ENCODE data around the gene CCR3. TPM values are rescaled to one million over a fixed set of nuclear protein-coding genes. Genes with fewer than 3 reads are reported as not detected.

Gene CCR3
- total and polyA plus RNA-seq, 2 donors from 2014 or later = not detected

DNA sequence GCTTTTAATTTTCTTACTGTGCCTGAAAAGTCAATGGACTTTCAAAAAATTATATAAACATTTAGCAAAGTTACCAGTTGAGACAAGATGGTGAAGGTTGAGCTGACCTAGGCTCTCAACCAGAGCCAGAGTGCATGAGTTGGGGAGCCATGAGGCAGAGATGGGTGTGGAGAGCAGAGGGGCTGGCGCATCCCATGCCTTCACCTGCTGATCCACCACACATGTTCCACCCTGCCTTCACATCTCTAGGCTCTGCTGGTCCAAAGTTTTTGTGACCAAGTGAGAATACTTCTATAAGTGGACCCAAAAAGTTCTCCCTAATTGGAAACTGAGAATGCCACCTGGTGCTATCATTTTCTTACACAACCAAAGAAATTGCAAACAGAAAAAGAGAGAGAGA is 47.3 kb downstream of the CCR3 start:
- Histone ChIP-seq H3K4me1 (ENCODE audit: control insufficient read depth in 2 of 3, insufficient read depth in 2 of 3, low read depth in 1 of 3, low read length in 3 of 3) (no peaks in the 10 kb centered on the region), H3K9ac (ENCODE audit: low read length in 3 of 3) (no peak overlapping the region), H3K4me3 (ENCODE audit: low read length in 3 of 3) (no peak overlapping the region), H3K27ac (ENCODE audit: low read depth in 2 of 2, low read length in 2 of 2) (no peak overlapping the region), H3K9me3 (ENCODE audit: control insufficient read depth in 2 of 3, insufficient read depth in 1 of 3, low read length in 3 of 3) (no peaks in the 10 kb centered on the region), H3K36me3 (ENCODE audit: control insufficient read depth in 2 of 3, insufficient read depth in 3 of 3, low read length in 3 of 3) (no peaks in the 10 kb centered on the region), H3K27me3 (ENCODE audit: control insufficient read depth, insufficient read depth, low read length) (no peaks in the 10 kb centered on the region)
- TF ChIP-seq, protein P1, sequence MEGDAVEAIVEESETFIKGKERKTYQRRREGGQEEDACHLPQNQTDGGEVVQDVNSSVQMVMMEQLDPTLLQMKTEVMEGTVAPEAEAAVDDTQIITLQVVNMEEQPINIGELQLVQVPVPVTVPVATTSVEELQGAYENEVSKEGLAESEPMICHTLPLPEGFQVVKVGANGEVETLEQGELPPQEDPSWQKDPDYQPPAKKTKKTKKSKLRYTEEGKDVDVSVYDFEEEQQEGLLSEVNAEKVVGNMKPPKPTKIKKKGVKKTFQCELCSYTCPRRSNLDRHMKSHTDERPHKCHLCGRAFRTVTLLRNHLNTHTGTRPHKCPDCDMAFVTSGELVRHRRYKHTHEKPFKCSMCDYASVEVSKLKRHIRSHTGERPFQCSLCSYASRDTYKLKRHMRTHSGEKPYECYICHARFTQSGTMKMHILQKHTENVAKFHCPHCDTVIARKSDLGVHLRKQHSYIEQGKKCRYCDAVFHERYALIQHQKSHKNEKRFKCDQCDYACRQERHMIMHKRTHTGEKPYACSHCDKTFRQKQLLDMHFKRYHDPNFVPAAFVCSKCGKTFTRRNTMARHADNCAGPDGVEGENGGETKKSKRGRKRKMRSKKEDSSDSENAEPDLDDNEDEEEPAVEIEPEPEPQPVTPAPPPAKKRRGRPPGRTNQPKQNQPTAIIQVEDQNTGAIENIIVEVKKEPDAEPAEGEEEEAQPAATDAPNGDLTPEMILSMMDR (IDR thresholded peaks at IDR 0.05; ENCODE audit: borderline replicate concordance, extremely low read depth, insufficient read depth) = no peak
- FAIRE-seq (no peak), DNase-seq (no peak)
- intact Hi-C loops (cut with DNase I) = no loop called here

DNA sequence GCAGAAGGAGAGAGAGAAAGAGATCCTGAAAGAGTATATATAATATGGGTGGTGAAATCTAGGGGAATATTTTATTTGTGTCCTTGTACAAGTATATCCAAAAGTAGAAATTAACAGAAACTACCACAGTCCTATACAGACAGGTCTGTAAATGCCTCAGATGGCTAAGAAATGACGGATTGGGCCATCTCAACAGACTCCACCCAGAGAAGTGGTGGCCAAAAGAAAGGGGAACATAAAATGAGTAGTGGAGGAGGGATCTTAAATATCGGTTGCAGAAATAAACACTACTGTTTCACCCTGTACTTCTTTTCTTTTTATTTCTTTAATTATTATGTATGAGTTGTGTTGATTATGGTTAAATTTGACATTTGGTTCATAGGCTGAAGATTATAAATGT is 47.7 kb downstream of the CCR3 start:
- Histone ChIP-seq H3K9me3 (ENCODE audit: control insufficient read depth in 2 of 3, insufficient read depth in 1 of 3, low read length in 3 of 3) (no peaks in the 10 kb centered on the region), H3K4me1 (ENCODE audit: control insufficient read depth in 2 of 3, insufficient read depth in 2 of 3, low read depth in 1 of 3, low read length in 3 of 3) (no peaks in the 10 kb centered on the region), H3K36me3 (ENCODE audit: control insufficient read depth in 2 of 3, insufficient read depth in 3 of 3, low read length in 3 of 3) (no peaks in the 10 kb centered on the region), H3K27ac (ENCODE audit: low read depth in 2 of 2, low read length in 2 of 2) (no peak overlapping the region), H3K4me3 (ENCODE audit: low read length in 3 of 3) (no peak overlapping the region), H3K9ac (ENCODE audit: low read length in 3 of 3) (no peak overlapping the region), H3K27me3 (ENCODE audit: control insufficient read depth, insufficient read depth, low read length) (no peaks in the 10 kb centered on the region)
- no peak for FAIRE-seq
- no peak for DNase-seq
- TF ChIP-seq, protein P1 (IDR thresholded peaks at IDR 0.05; ENCODE audit: borderline replicate concordance, extremely low read depth, insufficient read depth) = no peak
- intact Hi-C loops (cut with DNase I) = no loop called here

DNA sequence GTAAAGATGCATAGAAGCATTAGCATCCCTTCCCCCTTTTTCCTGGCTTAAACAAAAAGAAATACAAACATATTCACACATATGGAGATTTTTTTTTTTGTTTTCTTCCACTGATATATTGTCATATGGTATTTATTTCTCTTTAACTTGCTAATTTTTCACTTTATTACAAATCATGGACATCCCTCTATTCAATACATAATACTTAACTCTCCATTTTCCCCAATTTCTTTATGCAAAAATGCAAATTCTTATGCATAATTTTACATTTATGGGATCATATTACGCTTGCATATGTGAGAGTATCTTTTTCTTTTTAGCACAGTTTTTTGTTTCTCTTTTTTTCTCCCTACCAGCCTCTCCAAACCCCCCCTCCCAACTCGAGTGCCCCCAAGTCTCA is 48.8 kb downstream of the CCR3 start:
- intact Hi-C loops (cut with DNase I) = no loop called here
- no peak overlapping the region for H3K9ac ChIP-seq (ENCODE audit: low read length in 3 of 3)
- H3K36me3 ChIP-seq (ENCODE audit: control insufficient read depth in 2 of 3, insufficient read depth in 3 of 3, low read length in 3 of 3) = no peaks in the 10 kb centered on the region
- H3K27me3 ChIP-seq (ENCODE audit: control insufficient read depth, insufficient read depth, low read length) = no peaks in the 10 kb centered on the region
- H3K4me3 ChIP-seq (ENCODE audit: low read length in 3 of 3) = no peak overlapping the region
- TF ChIP-seq, protein P1 (IDR thresholded peaks at IDR 0.05; ENCODE audit: borderline replicate concordance, extremely low read depth, insufficient read depth) = no peak
- no peaks in the 10 kb centered on the region for H3K9me3 ChIP-seq (ENCODE audit: control insufficient read depth in 2 of 3, insufficient read depth in 1 of 3, low read length in 3 of 3)
- no peak for FAIRE-seq
- DNase-seq = no peak
- H3K27ac ChIP-seq (ENCODE audit: low read depth in 2 of 2, low read length in 2 of 2) = no peak overlapping the region
- H3K4me1 ChIP-seq (ENCODE audit: control insufficient read depth in 2 of 3, insufficient read depth in 2 of 3, low read depth in 1 of 3, low read length in 3 of 3) = no peaks in the 10 kb centered on the region

DNA sequence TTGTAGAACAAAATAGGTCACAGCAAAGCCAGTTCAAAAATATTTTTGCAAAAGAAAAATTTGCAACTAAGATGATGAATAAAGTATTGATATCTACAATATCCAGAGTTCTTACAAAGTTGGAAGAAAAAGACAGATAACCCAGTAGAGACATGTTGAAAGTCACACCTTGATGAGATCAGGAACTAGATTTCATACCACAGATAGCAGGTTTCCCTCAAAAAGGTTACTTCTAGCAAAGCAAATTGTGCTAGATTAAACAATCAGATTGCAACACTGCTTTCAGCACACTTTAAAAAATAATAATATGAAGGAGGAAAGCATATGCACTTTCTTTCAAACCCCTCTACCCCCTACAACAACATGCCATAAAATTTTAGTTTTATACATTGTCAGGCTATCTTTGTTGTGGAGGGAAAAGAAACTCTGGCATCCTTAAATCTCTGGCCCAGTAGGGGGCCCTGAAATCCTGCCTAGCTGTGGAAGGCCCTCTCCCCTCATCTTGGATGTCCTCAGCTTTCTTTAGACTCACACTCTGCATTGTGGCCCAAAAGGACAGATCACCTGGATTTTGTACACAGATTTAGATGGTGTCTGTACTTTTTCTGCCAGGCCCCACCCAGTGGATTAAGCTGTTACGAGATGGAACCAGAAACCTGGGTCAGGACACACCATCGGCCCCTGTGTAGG is 50.9 kb downstream of the CCR3 start:
- no peak overlapping the region for H3K4me3 ChIP-seq (ENCODE audit: low read length in 3 of 3)
- no peak overlapping the region for H3K27ac ChIP-seq (ENCODE audit: low read depth in 2 of 2, low read length in 2 of 2)
- TF ChIP-seq, protein P1 (IDR thresholded peaks at IDR 0.05; ENCODE audit: borderline replicate concordance, extremely low read depth, insufficient read depth) = no peak
- DNase-seq (no peak), FAIRE-seq (no peak)
- H3K9ac ChIP-seq (ENCODE audit: low read length in 3 of 3) = no peak overlapping the region
- no peaks in the 10 kb centered on the region for H3K4me1 ChIP-seq (ENCODE audit: control insufficient read depth in 2 of 3, insufficient read depth in 2 of 3, low read depth in 1 of 3, low read length in 3 of 3)
- intact Hi-C loops (cut with DNase I) = no loop called here
- no peaks in the 10 kb centered on the region for H3K9me3 ChIP-seq (ENCODE audit: control insufficient read depth in 2 of 3, insufficient read depth in 1 of 3, low read length in 3 of 3)
- H3K27me3 ChIP-seq (ENCODE audit: control insufficient read depth, insufficient read depth, low read length) = no peaks in the 10 kb centered on the region
- no peaks in the 10 kb centered on the region for H3K36me3 ChIP-seq (ENCODE audit: control insufficient read depth in 2 of 3, insufficient read depth in 3 of 3, low read length in 3 of 3)

Measured in kidney (tissue), 14 donors.